Measurements from ENCODE around the gene ANO2. TPM values are rescaled to one million over a fixed set of nuclear protein-coding genes. Genes with fewer than 3 reads are reported as not detected.
A peak's percentile ranks its signal among the peaks of the same experiment; 100 is the strongest.

The ANO2 gene
- total RNA-seq, 8 experiments from 2014 or later, result 0.46 to 162 (median 5.5) TPM

DNA sequence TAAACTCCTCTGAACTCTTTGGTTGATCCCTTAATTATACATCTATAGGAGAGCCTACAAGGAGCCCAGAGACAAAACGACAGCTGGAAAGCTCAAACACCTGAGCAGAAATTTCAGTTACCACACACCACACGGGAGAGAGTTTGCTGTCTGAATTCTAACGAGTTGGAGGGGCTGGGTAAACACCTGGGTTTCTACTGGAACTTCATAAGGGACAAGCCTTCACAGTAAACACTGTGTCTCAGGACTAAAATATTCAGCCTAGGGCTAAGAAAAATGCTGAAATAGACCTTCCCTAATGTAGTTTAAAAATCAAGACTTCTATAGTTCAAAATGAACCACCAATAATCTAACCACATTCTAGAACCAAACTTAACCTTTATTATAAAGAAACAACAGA is 9.6 kb upstream of the ANO2 start:
- 0 to 49% (median 21%) methylated on average over 1 to 3 of the region's 3 CpGs; no CpG with 5 or more reads in 3 of the 10 experiments for WGBS, 10 experiments
- H3K27ac ChIP-seq, result no peak overlapping the region
- H3K4me1 ChIP-seq (replicated peaks in 1 of 2), result no peaks in the 10 kb centered on the region
- H3K4me3 ChIP-seq, result no peak overlapping the region
- in situ Hi-C loops (cut with MboI; ENCODE audit: low pct_unique_long_range_greater_than_20kb in 2 of 9, low sequenced_read_pairs in 9 of 9, unreplicated experiment in 9 of 9), result no loop called here
- ATAC-seq (replicated peaks in 6 of 8), result no peak

DNA sequence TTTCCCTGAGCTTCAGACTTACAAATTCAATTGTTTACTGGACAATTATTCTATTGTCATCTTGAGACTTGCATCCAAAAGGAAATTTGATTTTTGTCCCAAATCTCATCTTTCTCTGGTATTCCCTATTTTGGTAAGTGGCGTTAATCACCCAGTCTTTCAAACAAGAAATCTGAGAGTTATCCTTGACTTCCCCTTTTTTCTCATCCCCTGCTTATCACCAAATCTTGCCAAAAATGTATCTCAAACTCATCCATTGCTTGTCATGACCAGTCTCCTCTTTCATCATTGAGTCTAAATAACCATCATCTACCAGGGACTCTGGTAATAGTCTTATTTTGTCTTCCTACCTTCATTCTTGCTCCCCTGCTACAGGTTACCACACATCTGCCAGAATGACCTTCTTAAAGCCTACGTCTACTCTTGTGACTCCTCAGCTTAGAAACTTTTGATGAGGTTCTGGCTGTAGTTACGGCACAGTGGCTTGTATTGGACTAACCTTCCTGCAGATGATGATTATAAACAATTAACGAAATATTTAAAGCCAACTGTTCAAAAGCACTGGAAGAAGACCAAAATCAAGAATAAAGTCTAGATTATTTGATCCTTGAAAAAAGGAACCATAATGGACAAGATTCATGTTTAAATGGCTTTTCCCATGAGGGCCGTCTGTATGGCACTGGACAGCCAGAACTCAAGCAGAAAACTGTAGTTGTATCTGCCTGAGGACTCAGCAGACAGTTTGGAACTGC is 9.0 kb upstream of the ANO2 start:
- in situ Hi-C loops (cut with MboI; ENCODE audit: low pct_unique_long_range_greater_than_20kb in 2 of 9, low sequenced_read_pairs in 9 of 9, unreplicated experiment in 9 of 9), result no loop called here
- Histone ChIP-seq H3K4me1 (replicated peaks in 1 of 2) (no peaks in the 10 kb centered on the region), H3K4me3 (no peak overlapping the region), H3K27ac (no peak overlapping the region)
- WGBS, 10 experiments, result 60 to 94% (median 70%) methylated on average over 1 to 5 of the region's 5 CpGs; no CpG with 5 or more reads in 1 of the 10 experiments
- ATAC-seq (replicated peaks in 6 of 8), result no peak

DNA sequence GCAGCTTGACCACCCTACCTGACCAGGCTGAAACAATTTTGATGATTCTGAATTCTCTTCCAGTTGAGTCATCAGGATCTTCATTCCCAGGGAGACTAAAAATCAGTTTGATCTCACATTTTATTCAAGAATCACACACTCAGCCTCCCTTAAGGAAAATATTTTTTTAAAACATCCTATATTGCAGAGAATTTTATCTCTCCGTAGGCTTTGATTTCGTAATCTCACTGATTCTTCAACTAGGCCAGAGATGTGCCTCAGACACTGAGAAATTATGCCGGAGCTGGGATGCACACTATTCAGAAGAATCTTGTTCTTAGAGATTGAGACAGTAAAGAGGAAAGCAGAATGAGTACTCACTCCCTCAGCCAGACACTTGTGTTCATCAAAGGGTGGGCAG is 7.0 kb upstream of the ANO2 start:
- H3K27ac ChIP-seq, result no peak overlapping the region
- no peaks in the 10 kb centered on the region for H3K4me1 ChIP-seq (replicated peaks in 1 of 2)
- in situ Hi-C loops (cut with MboI; ENCODE audit: low pct_unique_long_range_greater_than_20kb in 2 of 9, low sequenced_read_pairs in 9 of 9, unreplicated experiment in 9 of 9), result no loop called here
- H3K4me3 ChIP-seq, result no peak overlapping the region
- WGBS, 10 experiments, result 39 to 100% (median 85%) methylated on average over 1 to 3 of the region's 3 CpGs; no CpG with 5 or more reads in 2 of the 10 experiments
- ATAC-seq (replicated peaks in 6 of 8), result no peak

DNA sequence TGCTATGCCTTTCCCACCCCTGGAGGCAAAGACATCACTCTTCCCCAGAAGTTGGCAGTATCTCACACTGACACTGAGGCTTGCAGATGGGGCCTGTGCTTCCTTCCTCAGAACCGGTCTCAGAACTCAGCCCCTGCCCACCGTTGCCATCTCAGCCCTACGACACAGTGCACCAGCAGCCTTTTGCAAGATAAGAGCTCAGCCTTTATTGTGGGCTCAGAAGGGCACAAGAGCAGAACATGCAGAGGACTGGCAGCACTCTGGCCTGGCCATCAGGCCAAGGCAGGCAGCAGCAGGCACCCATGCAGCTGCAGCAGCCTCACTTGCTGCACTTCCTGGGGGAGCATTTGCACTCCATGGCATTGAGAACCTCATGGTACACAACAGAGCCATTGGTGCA is 3.6 kb upstream of the ANO2 start:
- ATAC-seq (replicated peaks in 6 of 8), result no peak
- Histone ChIP-seq H3K4me1 (replicated peaks in 1 of 2) (peaks cover 0 to 4% of the 10 kb centered on the region in 2 donors), H3K27ac (no peak overlapping the region), H3K4me3 (no peak overlapping the region)
- WGBS, 10 experiments, result 54 to 73% methylated on average over 3 of the region's 3 CpGs; no CpG with 5 or more reads in 8 of the 10 experiments
- in situ Hi-C loops (cut with MboI; ENCODE audit: low pct_unique_long_range_greater_than_20kb in 2 of 9, low sequenced_read_pairs in 9 of 9, unreplicated experiment in 9 of 9), result no loop called here

DNA sequence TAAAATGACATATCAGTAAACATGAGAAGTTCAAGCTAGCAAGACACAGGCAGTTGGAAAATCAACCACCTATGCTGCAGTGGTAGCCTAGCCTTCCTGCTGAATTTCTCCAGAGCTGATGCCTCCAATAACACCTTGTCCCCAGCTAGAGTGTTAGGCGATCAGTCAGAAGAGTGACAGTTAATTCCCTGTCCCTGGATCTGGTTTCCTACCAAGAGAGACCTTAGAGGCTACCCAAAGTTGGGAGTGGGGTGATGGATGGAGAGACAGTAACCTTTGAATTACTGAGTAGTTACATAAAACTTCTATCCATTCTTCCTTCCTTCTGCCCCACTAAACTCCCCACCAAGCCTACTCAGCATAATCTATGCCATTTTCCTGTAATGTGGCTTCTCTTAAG is 1.9 kb upstream of the ANO2 start:
- Histone ChIP-seq H3K4me3 (no peak overlapping the region), H3K27ac (no peak overlapping the region), H3K4me1 (replicated peaks in 1 of 2) (peaks cover 0 to 4% of the 10 kb centered on the region in 2 donors)
- 40 to 100% (median 83%) methylated on average over 1 of the region's 1 CpG; no CpG with 5 or more reads in 3 of the 10 experiments for WGBS, 10 experiments
- ATAC-seq (replicated peaks in 6 of 8), result no peak
- in situ Hi-C loops (cut with MboI; ENCODE audit: low pct_unique_long_range_greater_than_20kb in 2 of 9, low sequenced_read_pairs in 9 of 9, unreplicated experiment in 9 of 9), result no loop called here

DNA sequence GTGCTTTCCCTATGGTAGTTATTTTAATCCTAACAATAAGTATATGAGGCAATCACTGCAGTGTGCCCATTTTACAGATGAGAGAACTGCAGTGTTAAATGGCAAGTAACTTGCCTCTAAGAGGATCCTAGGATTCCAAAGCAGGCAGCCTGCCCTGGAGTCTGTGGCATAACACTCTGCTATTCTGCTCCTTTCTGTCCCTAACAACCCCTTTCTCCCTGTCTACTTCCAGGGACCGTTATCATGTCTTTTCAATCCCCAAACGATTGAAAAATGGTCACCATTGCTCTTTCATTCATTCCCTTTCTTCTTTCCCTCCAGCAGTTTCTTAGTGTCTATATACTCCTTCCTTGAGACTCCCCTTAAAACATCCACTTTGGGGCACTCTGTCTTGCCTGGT is 1.3 kb upstream of the ANO2 start:
- H3K4me3 ChIP-seq, result no peak overlapping the region
- in situ Hi-C loops (cut with MboI; ENCODE audit: low pct_unique_long_range_greater_than_20kb in 2 of 9, low sequenced_read_pairs in 9 of 9, unreplicated experiment in 9 of 9), result no loop called here
- WGBS, 10 experiments, result 20 to 100% (median 80%) methylated on average over 1 to 2 of the region's 2 CpGs; no CpG with 5 or more reads in 3 of the 10 experiments
- no peak for ATAC-seq (replicated peaks in 6 of 8)
- peaks cover 0 to 4% of the 10 kb centered on the region in 2 donors for H3K4me1 ChIP-seq (replicated peaks in 1 of 2)
- no peak overlapping the region for H3K27ac ChIP-seq

DNA sequence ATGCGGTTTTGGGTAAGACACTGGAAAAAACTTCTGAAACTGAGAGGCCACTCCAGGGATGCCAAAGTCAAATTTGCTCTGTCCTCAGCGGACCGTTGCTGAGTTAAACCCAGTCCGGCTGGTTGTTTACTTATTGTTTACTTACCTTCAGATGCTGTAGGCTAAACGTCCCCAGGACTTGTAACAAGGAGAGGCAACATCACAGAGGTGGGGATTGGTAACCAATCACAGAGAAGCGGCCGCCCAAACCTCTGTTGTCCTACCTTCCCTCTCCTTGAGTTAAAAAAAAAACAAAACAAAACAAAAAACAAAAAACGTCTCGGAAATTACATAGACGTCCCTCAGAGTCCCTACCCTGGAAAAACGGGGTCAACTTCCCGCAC is 380 bp downstream of the ANO2 start:
- Histone ChIP-seq H3K27ac (no peak overlapping the region), H3K4me3 (peak overlapping the region; percentile 31 to 49 (median 45)), H3K4me1 (replicated peaks in 1 of 2) (peaks cover 0 to 4% of the 10 kb centered on the region in 2 donors)
- in situ Hi-C loops (cut with MboI; ENCODE audit: low pct_unique_long_range_greater_than_20kb in 2 of 9, low sequenced_read_pairs in 9 of 9, unreplicated experiment in 9 of 9), result no loop called here
- ATAC-seq (replicated peaks in 6 of 8), result peak; percentile 4 to 62 (median 8)
- WGBS, 10 experiments, result 0 to 29% (median 13%) methylated on average over 4 to 10 of the region's 12 CpGs; no CpG with 5 or more reads in 2 of the 10 experiments

DNA sequence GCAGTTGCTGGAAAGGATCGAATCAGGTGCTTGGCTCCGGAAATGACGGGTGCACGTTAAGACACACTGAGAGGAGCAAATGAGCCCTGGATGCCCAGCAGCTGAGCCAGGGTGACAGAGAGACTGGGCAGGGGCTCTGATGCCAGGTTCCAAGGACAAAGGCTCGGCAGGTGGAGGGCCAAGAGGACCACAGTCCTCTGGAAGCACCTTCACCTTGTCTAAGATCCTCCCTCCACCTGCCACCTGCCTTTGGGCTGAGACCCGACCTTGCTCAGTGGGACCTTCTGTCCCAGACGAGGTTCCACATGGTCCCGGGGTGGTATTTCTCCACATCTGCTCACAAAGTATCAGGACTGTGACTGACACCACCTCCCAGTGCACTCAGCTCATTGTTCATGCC is 1.0 kb downstream of the ANO2 start:
- Histone ChIP-seq H3K4me3 (no peak overlapping the region), H3K4me1 (replicated peaks in 1 of 2) (peaks cover 0 to 4% of the 10 kb centered on the region in 2 donors), H3K27ac (no peak overlapping the region)
- in situ Hi-C loops (cut with MboI; ENCODE audit: low pct_unique_long_range_greater_than_20kb in 2 of 9, low sequenced_read_pairs in 9 of 9, unreplicated experiment in 9 of 9), result no loop called here
- 48 to 100% (median 95%) methylated on average over 1 to 6 of the region's 8 CpGs; no CpG with 5 or more reads in 6 of the 10 experiments for WGBS, 10 experiments
- ATAC-seq (replicated peaks in 6 of 8), result peak in 1 of 8 experiments; percentile 11

DNA sequence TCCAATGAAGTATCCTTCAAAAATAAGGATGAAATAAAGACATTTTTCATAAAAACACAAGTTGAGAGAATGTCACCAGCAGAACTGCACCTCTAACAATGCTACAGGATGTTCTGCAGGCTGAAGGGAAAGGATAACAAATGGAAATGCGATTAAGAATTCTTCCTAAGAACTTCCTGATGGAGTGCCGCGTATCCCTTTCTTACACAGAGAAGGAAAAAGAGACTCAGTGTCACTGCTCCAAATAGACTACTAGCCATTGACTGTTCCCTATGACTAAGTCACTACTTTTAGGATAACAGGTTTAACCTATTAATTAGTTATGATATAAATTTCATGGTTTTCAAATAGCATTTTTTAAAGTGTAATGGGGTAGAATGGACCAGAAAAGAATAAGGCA is 3.2 kb downstream of the ANO2 start:
- H3K4me1 ChIP-seq (replicated peaks in 1 of 2), result peaks cover 0 to 4% of the 10 kb centered on the region in 2 donors
- no peak overlapping the region for H3K27ac ChIP-seq
- WGBS, 10 experiments, result 54 to 100% (median 87%) methylated on average over 1 to 3 of the region's 3 CpGs
- no peak for ATAC-seq (replicated peaks in 6 of 8)
- in situ Hi-C loops (cut with MboI; ENCODE audit: low pct_unique_long_range_greater_than_20kb in 2 of 9, low sequenced_read_pairs in 9 of 9, unreplicated experiment in 9 of 9), result no loop called here
- no peak overlapping the region for H3K4me3 ChIP-seq

DNA sequence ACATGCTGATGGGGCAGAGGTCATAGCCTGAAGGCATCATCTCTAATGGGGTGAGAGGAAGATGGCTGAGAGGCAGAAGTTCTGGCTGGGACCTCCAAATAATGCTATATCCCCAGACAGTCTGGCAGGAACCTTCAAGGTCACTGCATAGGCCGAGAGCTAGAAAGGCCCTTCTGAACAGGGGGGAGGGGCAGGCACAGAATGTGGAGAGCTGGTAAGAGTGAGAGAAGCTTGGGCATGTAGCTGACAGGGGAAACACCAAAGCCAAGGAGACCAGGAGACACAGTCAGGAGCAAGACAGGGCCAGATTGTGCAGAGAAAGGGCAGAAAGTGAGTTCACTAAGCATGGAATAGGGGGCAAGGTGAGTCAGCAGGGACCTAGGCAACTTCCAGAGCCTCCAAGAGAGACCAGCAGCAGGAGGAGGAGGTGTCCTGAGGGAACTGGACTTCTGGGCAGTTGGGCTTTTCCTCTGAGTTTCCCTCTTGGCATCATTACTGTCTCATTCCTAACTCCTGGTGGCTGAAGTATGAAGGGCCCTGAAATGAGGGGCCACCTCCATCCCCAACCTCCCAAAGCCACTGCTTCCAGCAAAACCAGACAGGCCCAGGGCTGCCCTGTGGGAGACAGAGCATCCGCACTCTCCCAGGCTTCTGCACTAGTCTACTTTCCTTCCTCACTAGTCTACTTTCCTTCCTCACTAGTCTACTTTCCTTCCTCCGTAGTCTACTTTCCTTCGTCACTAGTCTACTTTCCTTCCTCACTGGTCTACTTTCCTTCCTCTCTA is 17.1 kb downstream of the ANO2 start:
- WGBS, 10 experiments, result 77 to 100% methylated on average over 1 to 4 of the region's 4 CpGs; no CpG with 5 or more reads in 8 of the 10 experiments
- H3K4me1 ChIP-seq (replicated peaks in 1 of 2), result no peaks in the 10 kb centered on the region
- in situ Hi-C loops (cut with MboI; ENCODE audit: low pct_unique_long_range_greater_than_20kb in 2 of 9, low sequenced_read_pairs in 9 of 9, unreplicated experiment in 9 of 9), result no loop called here
- no peak overlapping the region for H3K4me3 ChIP-seq
- no peak overlapping the region for H3K27ac ChIP-seq
- no peak for ATAC-seq (replicated peaks in 6 of 8)

DNA sequence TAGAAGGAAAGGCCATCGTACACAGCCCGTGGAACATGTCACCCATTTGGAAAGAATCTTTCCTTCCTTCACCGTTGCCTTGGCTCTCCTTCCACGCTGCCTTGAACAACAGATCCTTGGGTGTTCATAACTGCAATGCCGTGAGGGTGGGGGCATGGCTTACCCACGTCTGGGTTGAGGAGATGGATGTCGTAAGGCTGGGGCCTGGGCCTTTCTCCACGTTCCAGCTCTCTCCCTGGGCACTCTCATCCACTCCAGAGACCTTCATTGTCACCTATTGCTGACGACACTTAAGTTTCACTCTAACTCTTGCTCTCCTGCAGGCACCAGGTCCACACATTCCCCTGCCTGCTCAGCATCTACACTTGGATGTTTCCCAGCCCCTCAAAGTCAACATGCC is 19.4 kb downstream of the ANO2 start:
- 8 to 80% (median 49%) methylated on average over 2 to 5 of the region's 9 CpGs; no CpG with 5 or more reads in 6 of the 10 experiments for WGBS, 10 experiments
- in situ Hi-C loops (cut with MboI; ENCODE audit: low pct_unique_long_range_greater_than_20kb in 2 of 9, low sequenced_read_pairs in 9 of 9, unreplicated experiment in 9 of 9), result no loop called here
- H3K27ac ChIP-seq, result no peak overlapping the region
- no peaks in the 10 kb centered on the region for H3K4me1 ChIP-seq (replicated peaks in 1 of 2)
- no peak overlapping the region for H3K4me3 ChIP-seq
- ATAC-seq (replicated peaks in 6 of 8), result no peak

DNA sequence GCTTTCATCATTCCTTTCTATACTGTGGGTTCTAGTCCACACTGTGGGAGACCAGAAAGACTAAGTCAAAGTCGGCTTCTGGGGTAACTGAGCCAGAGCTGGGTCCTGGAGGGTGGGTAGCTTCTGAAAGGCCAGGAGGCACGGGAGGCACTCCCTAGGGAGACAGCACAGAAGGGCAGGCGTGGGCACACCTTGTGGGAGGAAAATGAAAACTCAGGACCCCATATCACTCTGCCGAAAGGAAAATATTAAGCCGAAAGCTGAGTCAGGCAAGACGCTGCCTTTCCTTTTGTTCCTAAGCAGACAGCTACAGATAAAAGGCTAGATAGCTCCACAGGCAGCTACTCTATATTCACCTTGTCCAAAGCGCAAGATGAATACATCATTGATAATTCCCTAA is 20.7 kb downstream of the ANO2 start:
- no peak overlapping the region for H3K4me3 ChIP-seq
- ATAC-seq (replicated peaks in 6 of 8), result no peak
- no peaks in the 10 kb centered on the region for H3K4me1 ChIP-seq (replicated peaks in 1 of 2)
- H3K27ac ChIP-seq, result no peak overlapping the region
- 40 to 85% (median 64%) methylated on average over 1 to 6 of the region's 7 CpGs; no CpG with 5 or more reads in 1 of the 10 experiments for WGBS, 10 experiments
- in situ Hi-C loops (cut with MboI; ENCODE audit: low pct_unique_long_range_greater_than_20kb in 2 of 9, low sequenced_read_pairs in 9 of 9, unreplicated experiment in 9 of 9), result no loop called here

DNA sequence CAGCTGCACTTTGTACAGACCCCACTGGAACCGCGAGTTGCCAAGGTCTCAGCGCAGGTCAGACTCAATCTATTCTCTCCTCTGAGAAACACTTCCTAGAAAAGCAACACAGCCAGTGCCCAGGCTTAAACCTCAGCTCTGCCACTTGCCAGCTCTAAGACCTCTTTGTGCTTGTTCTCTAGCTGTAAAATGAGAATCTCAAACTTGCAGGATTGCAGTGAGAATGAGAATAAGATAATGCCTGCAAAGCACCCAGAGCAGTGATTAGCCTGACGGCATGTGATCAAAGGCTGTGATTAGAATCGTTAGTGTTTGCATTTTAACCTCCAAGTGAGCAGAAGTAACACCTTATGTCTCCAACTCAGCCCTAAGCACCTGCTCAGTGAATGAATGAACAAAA is 21.3 kb downstream of the ANO2 start:
- no peak overlapping the region for H3K4me3 ChIP-seq
- no peak for ATAC-seq (replicated peaks in 6 of 8)
- WGBS, 10 experiments, result 30 to 100% (median 60%) methylated on average over 1 to 3 of the region's 5 CpGs; no CpG with 5 or more reads in 3 of the 10 experiments
- H3K4me1 ChIP-seq (replicated peaks in 1 of 2), result no peaks in the 10 kb centered on the region
- in situ Hi-C loops (cut with MboI; ENCODE audit: low pct_unique_long_range_greater_than_20kb in 2 of 9, low sequenced_read_pairs in 9 of 9, unreplicated experiment in 9 of 9), result no loop called here
- no peak overlapping the region for H3K27ac ChIP-seq

All from motor neuron (in vitro differentiated cells).